ENCODE results near the gene ARPIN. TPM values are rescaled to one million over a fixed set of nuclear protein-coding genes. Genes with fewer than 3 reads are reported as not detected.
A peak's percentile ranks its signal among the peaks of the same experiment; 100 is the strongest.

ARPIN gene
- total and polyA plus RNA-seq, 9 of the 15 experiments (the other 6 are each of a cell fraction or from before 2014, with no cell fraction given), result not detected

- TF ChIP-seq HIVEP1 (CRISPR knock-in tag; IDR thresholded peaks at IDR 0.05), result no peak
- no peak for TF ChIP-seq BMI1 (IDR thresholded peaks at IDR 0.05; ENCODE audit: low read length)
- TF ChIP-seq POLR3A (IDR thresholded peaks at IDR 0.05; ENCODE audit: borderline replicate concordance, extremely low read depth, insufficient read depth, insufficient read length), result no peak
- TF ChIP-seq, protein P1, sequence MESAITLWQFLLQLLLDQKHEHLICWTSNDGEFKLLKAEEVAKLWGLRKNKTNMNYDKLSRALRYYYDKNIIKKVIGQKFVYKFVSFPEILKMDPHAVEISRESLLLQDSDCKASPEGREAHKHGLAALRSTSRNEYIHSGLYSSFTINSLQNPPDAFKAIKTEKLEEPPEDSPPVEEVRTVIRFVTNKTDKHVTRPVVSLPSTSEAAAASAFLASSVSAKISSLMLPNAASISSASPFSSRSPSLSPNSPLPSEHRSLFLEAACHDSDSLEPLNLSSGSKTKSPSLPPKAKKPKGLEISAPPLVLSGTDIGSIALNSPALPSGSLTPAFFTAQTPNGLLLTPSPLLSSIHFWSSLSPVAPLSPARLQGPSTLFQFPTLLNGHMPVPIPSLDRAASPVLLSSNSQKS (CRISPR knock-in tag; IDR thresholded peaks at IDR 0.05), result no peak
- TF ChIP-seq STAT5A (IDR thresholded peaks at IDR 0.05; ENCODE audit: borderline replicate concordance, low read length), result peak; percentile 19; the same call in 1 of the 2 replicates
- TF ChIP-seq, protein P2, sequence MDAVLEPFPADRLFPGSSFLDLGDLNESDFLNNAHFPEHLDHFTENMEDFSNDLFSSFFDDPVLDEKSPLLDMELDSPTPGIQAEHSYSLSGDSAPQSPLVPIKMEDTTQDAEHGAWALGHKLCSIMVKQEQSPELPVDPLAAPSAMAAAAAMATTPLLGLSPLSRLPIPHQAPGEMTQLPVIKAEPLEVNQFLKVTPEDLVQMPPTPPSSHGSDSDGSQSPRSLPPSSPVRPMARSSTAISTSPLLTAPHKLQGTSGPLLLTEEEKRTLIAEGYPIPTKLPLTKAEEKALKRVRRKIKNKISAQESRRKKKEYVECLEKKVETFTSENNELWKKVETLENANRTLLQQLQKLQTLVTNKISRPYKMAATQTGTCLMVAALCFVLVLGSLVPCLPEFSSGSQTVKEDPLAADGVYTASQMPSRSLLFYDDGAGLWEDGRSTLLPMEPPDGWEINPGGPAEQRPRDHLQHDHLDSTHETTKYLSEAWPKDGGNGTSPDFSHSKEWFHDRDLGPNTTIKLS (IDR thresholded peaks at IDR 0.05; ENCODE audit: borderline replicate concordance, low read depth), result peak; percentile 81; the same call in 1 of the 2 replicates
- no peak for TF ChIP-seq ELF4 (CRISPR knock-in tag; IDR thresholded peaks at IDR 0.05)
- peak; percentile 86 for TF ChIP-seq SIN3B (IDR thresholded peaks at IDR 0.05; ENCODE audit: low read depth)
- 0 out of 4 replicates have a peak, but pooled peaks of 1 of the 2 experiments have one; percentile 51 for TF ChIP-seq ETV6 (IDR thresholded peaks at IDR 0.05; ENCODE audit: borderline replicate concordance in 1 of 2, low read depth in 2 of 2, low read length in 1 of 2)
- 0 out of 2 replicates have a peak, but pooled peaks have one; percentile 15 for TF ChIP-seq ETV6 (CRISPR knock-in tag; IDR thresholded peaks at IDR 0.05; ENCODE audit: borderline replicate concordance)
- TF ChIP-seq MAFF (IDR thresholded peaks at IDR 0.05; ENCODE audit: low read length), result no peak
- TF ChIP-seq WHSC1 (IDR thresholded peaks at IDR 0.05; ENCODE audit: low read length), result no peak
- peak; percentile 91 for TF ChIP-seq HCFC1 (IDR thresholded peaks at IDR 0.05; ENCODE audit: low read depth, low read length)
- no peak for TF ChIP-seq ZKSCAN3 (CRISPR knock-in tag; IDR thresholded peaks at IDR 0.05)
- no peak for TF ChIP-seq EP300 (IDR thresholded peaks at IDR 0.05; ENCODE audit: low read length)
- no peak for TF ChIP-seq CBFA2T2 (conservative IDR thresholded peaks at IDR 0.05)
- TF ChIP-seq ZNF134 (CRISPR knock-in tag; conservative IDR thresholded peaks at IDR 0.05), result no peak
- TF ChIP-seq GABPB2 (CRISPR knock-in tag; conservative IDR thresholded peaks at IDR 0.05), result no peak
- no peak for TF ChIP-seq NFE2L1 (tag; IDR thresholded peaks at IDR 0.05; ENCODE audit: borderline replicate concordance, low read depth)
- TF ChIP-seq ATF3 (IDR thresholded peaks at IDR 0.05), result peak; percentile 46; the same call in 1 of the 2 replicates
- 0 out of 2 replicates have a peak, but pooled peaks have one; percentile 11 for TF ChIP-seq ATF3 (CRISPR knock-in tag; conservative IDR thresholded peaks at IDR 0.05)
- TF ChIP-seq YY1 (IDR thresholded peaks at IDR 0.05; ENCODE audit: borderline replicate concordance in 1 of 3, control insufficient read depth in 1 of 3, extremely low read depth in 1 of 3, insufficient read depth in 3 of 3, insufficient read length in 1 of 3, insufficient replicate concordance in 2 of 3, low read depth in 1 of 3, low read length in 2 of 3), result peak in 2 of 3 experiments; percentile 61 to 83
- peak; percentile 86; the same call in 1 of the 2 replicates for TF ChIP-seq PHF8 (IDR thresholded peaks at IDR 0.05; ENCODE audit: borderline replicate concordance, low read length)
- TF ChIP-seq HNRNPUL1 (IDR thresholded peaks at IDR 0.05; ENCODE audit: low read length), result no peak
- no peak for TF ChIP-seq ZNF174 (CRISPR knock-in tag; IDR thresholded peaks at IDR 0.05)
- peak; percentile 96 for TF ChIP-seq C11orf30 (IDR thresholded peaks at IDR 0.05; ENCODE audit: low read depth)
- TF ChIP-seq TRIM24 (IDR thresholded peaks at IDR 0.05), result peak; percentile 16 to 99; a peak in 2 of 4 replicates
Measured at GRCh38 chr15:89893696-89894447, 18.9 kb downstream of the ARPIN start, which contains the start of gene AP3S2 (continued).
